Aorta (tissue), 5 donors: ENCODE measurements around the gene KIF23. TPM values are rescaled to one million over a fixed set of nuclear protein-coding genes. Genes with fewer than 3 reads are reported as not detected.

Source experiments
- ATAC-seq: fragments of 200-7000 bp; cut with Tn5 transposase; one replicate; pipeline ENCODE4 v1.9.1; 2022; ENCODE audit warnings: moderate library complexity; ENCODE audit not compliant: low FRiP score
- DNase-seq, 2 donors: peaks; one replicate each; pipeline ENCODE4 v3.0.0-alpha.2; 2020
- H3K27ac ChIP-seq, 2 donors: one replicate each; pipeline ENCODE4 v1.5.1; 2013; ENCODE audit warnings: low read length in 2 of 2, mild to moderate bottlenecking in 2 of 2, moderate library complexity in 2 of 2, control low read depth in 1 of 2, inconsistent platforms in 1 of 2, low read depth in 1 of 2
- H3K27me3 ChIP-seq, 2 donors: one replicate each; pipeline ENCODE4 v1.6.1; 2013; ENCODE audit warnings: control low read depth in 1 of 2, low read length in 1 of 2, mild to moderate bottlenecking in 1 of 2, moderate library complexity in 1 of 2; ENCODE audit not compliant: insufficient read depth in 2 of 2, control insufficient read depth in 1 of 2
- H3K36me3 ChIP-seq, 2 donors: one replicate each; pipeline ENCODE4 v1.6.1; 2013; ENCODE audit warnings: control low read depth in 1 of 2, low read length in 1 of 2, mild to moderate bottlenecking in 1 of 2; ENCODE audit not compliant: insufficient read depth in 2 of 2, control insufficient read depth in 1 of 2
- H3K4me1 ChIP-seq, 2 donors: one replicate each; pipeline ENCODE4 v1.6.1; 2013; ENCODE audit warnings: low read length in 2 of 2, control low read depth in 1 of 2, mild to moderate bottlenecking in 1 of 2, moderate library complexity in 1 of 2; ENCODE audit not compliant: insufficient read depth in 2 of 2, control insufficient read depth in 1 of 2
- H3K4me3 ChIP-seq, 2 donors: one replicate each; pipeline ENCODE4 v1.5.1; 2013; ENCODE audit warnings: low read length in 2 of 2, control low read depth in 1 of 2, mild to moderate bottlenecking in 1 of 2
- H3K9me3 ChIP-seq: one replicate; pipeline ENCODE4 v1.6.1; 2013; ENCODE audit warnings: mild to moderate bottlenecking, low read length; ENCODE audit not compliant: control insufficient read depth
- WGBS, 2 donors: extraction: QIAGEN DNeasy Blood & Tissue Kit; methylation state at CpG; one replicate each; pipeline ENCODE4 v1.1.7; 2013; 5-methylcytosine and 5-hydroxymethylcytosine counted together
- intact Hi-C, 2 donors: fragments of 100-400 bp; cut with DNase I; formaldehyde crosslinking; loops; one replicate each; pipeline versions ENCODE4 v1.14.2 to v1.15.0; 2022
- polyA plus RNA-seq, 2 donors: library from polyadenylated mRNA; stranded (reverse); fragments of 200-250 nt; gene quantifications; one replicate each; pipeline ENCODE4 v1.2.3, GENCODE V29; 2013
- total RNA-seq, 2 donors: library from RNA; stranded (reverse); fragmentation: NEBNext Ultra II Directional; extraction: Animal tissue kit (Norgen Biotek cat#: 25700); gene quantifications; one replicate each; pipeline ENCODE4 v1.2.1, GENCODE V29; 2021
- donor health status: healthy with polysubstance abuse.
- donor health status: Bipolar disorder and iron deficiency.
- donor health status: DM: no; HTN: no; CAD: no.
- donor health status: DM: no; HTN: no; CAD: no.
- donor health status: DM: yes; HTN: yes; CAD: no.

Gene KIF23
- total and polyA plus RNA-seq, 4 donors: 2.8 to 5.8 (median 4.1) TPM

- no peaks in the 10 kb centered on the region for H3K4me1 ChIP-seq
- H3K27me3 ChIP-seq: no peaks in the 10 kb centered on the region
- H3K27ac ChIP-seq: no peak overlapping the region
- H3K36me3 ChIP-seq: no peaks in the 10 kb centered on the region
- H3K4me3 ChIP-seq: no peak overlapping the region
- DNase-seq (no peak), ATAC-seq (no peak)
- H3K9me3 ChIP-seq: no peaks in the 10 kb centered on the region
- intact Hi-C loops: loop anchor here (2.0 to 10.0 kb wide), 4 partner anchors 172 to 1007 kb away; no protein-coding TSS in a partner anchor
- 97 to 100% methylated on average over 2 of the region's 2 CpGs for WGBS, 2 donors
These were observed 65.8 kb downstream of the KIF23 start for GRCh38 chr15:69479971-69480370.

- Histone ChIP-seq H3K36me3 (no peaks in the 10 kb centered on the region), H3K4me3 (no peak overlapping the region), H3K27ac (no peak overlapping the region), H3K27me3 (no peaks in the 10 kb centered on the region), H3K4me1 (no peaks in the 10 kb centered on the region), H3K9me3 (peaks cover 2% of the 10 kb centered on the region)
- ATAC-seq: no peak
- no peak for DNase-seq
- 91 to 92% methylated on average over 3 of the region's 3 CpGs for WGBS, 2 donors
- intact Hi-C loops: no loop called here
These were observed 66.8 kb downstream of the KIF23 start for GRCh38 chr15:69480932-69481331.

GRCh38 chr15:69482686-69483256, 68.6 kb downstream of the KIF23 start:
- no peak overlapping the region for H3K27ac ChIP-seq
- H3K27me3 ChIP-seq: no peaks in the 10 kb centered on the region
- ATAC-seq (no peak), DNase-seq (no peak)
- intact Hi-C loops: no loop called here
- H3K36me3 ChIP-seq: no peaks in the 10 kb centered on the region
- WGBS, 2 donors: 78 to 82% methylated on average over 4 of the region's 4 CpGs
- H3K4me1 ChIP-seq: no peaks in the 10 kb centered on the region
- H3K4me3 ChIP-seq: no peak overlapping the region
- peaks cover 2% of the 10 kb centered on the region for H3K9me3 ChIP-seq

- Histone ChIP-seq H3K4me1 (no peaks in the 10 kb centered on the region), H3K27ac (no peak overlapping the region), H3K9me3 (peaks cover 2% of the 10 kb centered on the region), H3K4me3 (no peak overlapping the region), H3K27me3 (no peaks in the 10 kb centered on the region), H3K36me3 (no peaks in the 10 kb centered on the region)
- DNase-seq: no peak
- 37 to 42% methylated on average over 6 of the region's 6 CpGs for WGBS, 2 donors
- ATAC-seq: no peak
- intact Hi-C loops: no loop called here
These were observed 70.7 kb downstream of the KIF23 start for GRCh38 chr15:69484837-69485236.

- Histone ChIP-seq H3K27me3 (no peaks in the 10 kb centered on the region), H3K4me3 (no peak overlapping the region), H3K27ac (no peak overlapping the region), H3K9me3 (peaks cover 2% of the 10 kb centered on the region), H3K36me3 (no peaks in the 10 kb centered on the region), H3K4me1 (no peaks in the 10 kb centered on the region)
- DNase-seq (no peak), ATAC-seq (no peak)
- WGBS, 2 donors: 96 to 98% methylated on average over 3 of the region's 3 CpGs
- intact Hi-C loops: no loop called here
These were observed 72.4 kb downstream of the KIF23 start for GRCh38 chr15:69486481-69487110.

- 54 to 63% methylated on average over 3 of the region's 3 CpGs for WGBS, 2 donors
- intact Hi-C loops: no loop called here
- H3K4me3 ChIP-seq: no peak overlapping the region
- no peaks in the 10 kb centered on the region for H3K4me1 ChIP-seq
- no peaks in the 10 kb centered on the region for H3K27me3 ChIP-seq
- no peaks in the 10 kb centered on the region for H3K36me3 ChIP-seq
- ATAC-seq (no peak), DNase-seq (no peak)
- H3K27ac ChIP-seq: no peak overlapping the region
- H3K9me3 ChIP-seq: peaks cover 2% of the 10 kb centered on the region
These were observed 75.0 kb downstream of the KIF23 start for GRCh38 chr15:69489073-69489571.

- intact Hi-C loops: no loop called here
- Histone ChIP-seq H3K36me3 (no peaks in the 10 kb centered on the region), H3K27ac (no peak overlapping the region), H3K4me1 (no peaks in the 10 kb centered on the region), H3K9me3 (peaks cover 2% of the 10 kb centered on the region), H3K4me3 (no peak overlapping the region), H3K27me3 (no peaks in the 10 kb centered on the region)
- ATAC-seq (peak; percentile 53), DNase-seq (no peak)
- WGBS, 2 donors: 41 to 49% methylated on average over 11 of the region's 11 CpGs
These were observed 76.3 kb downstream of the KIF23 start for GRCh38 chr15:69490356-69491037.

- 31 to 33% methylated on average over 3 of the region's 3 CpGs for whole genome bisulfite sequencing, 2 donors
- no peaks in the 10 kb centered on the region for H3K9me3 ChIP-seq
- DNase-seq (peak in 1 of 2 donors; percentile 73), ATAC-seq (peak; percentile 85)
- no peak overlapping the region for H3K27ac ChIP-seq
- no peaks in the 10 kb centered on the region for H3K36me3 ChIP-seq
- H3K4me1 ChIP-seq: no peaks in the 10 kb centered on the region
- intact Hi-C loops: no loop called here
- H3K27me3 ChIP-seq: no peaks in the 10 kb centered on the region
- no peak overlapping the region for H3K4me3 ChIP-seq
These were observed 76.9 kb downstream of the KIF23 start for GRCh38 chr15:69491038-69491505.
